Coronary artery (tissue), 2 donors: Measurements from ENCODE around the gene OR51B2.
"Not testable (repeated sequence)": the region's sequence is repeated elsewhere in the genome, so short reads cannot be mapped to it uniquely, and the experiment has no call there.

Source experiments
- DNase-seq: peaks from one replicate; pipeline ENCODE4 v3.0.0-alpha.2; 2017; ENCODE audit warnings: low spot score
- H3K27ac ChIP-seq, 2 donors: fragments of 200-600 bp; sonication (generic); one replicate each; pipeline ENCODE4 v1.5.1; 2016 to 2019
- H3K4me3 ChIP-seq: fragments of 200-600 bp; sonication (generic); 2 replicates; pipeline ENCODE4 v1.5.1; 2016; ENCODE audit warnings: mild to moderate bottlenecking, moderate library complexity
- CTCF ChIP-seq: fragments of 200-600 bp; sonication (generic); IDR thresholded peaks from one replicate; pipeline ENCODE4 v1.5.1; 2019; ENCODE audit warnings: antibody characterized with exemption

The OR51B2 gene

DNA sequence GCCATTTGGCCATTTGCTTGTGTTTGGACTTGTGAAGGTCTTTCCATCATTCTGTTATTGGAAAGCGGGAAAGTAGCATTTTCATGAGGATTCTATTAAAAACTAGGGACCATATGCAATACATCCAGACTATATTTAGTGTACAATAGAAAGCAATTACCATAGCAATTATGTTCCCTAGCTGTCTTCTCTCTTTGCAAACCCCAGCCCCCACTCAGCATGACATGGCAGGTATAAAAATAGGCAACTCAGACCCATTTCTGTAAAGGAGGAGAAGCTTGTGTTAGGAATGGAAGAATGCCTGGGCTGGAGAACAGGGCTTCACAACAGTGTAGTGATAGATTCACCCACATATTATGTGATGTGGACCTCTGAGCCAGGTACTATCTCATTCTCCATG, 39.6 kb upstream of the OR51B2 start:
- DNase-seq, result no peak
- no peak for TF ChIP-seq CTCF
- H3K27ac ChIP-seq, result no peak overlapping the region
- H3K4me3 ChIP-seq, result no peak overlapping the region

DNA sequence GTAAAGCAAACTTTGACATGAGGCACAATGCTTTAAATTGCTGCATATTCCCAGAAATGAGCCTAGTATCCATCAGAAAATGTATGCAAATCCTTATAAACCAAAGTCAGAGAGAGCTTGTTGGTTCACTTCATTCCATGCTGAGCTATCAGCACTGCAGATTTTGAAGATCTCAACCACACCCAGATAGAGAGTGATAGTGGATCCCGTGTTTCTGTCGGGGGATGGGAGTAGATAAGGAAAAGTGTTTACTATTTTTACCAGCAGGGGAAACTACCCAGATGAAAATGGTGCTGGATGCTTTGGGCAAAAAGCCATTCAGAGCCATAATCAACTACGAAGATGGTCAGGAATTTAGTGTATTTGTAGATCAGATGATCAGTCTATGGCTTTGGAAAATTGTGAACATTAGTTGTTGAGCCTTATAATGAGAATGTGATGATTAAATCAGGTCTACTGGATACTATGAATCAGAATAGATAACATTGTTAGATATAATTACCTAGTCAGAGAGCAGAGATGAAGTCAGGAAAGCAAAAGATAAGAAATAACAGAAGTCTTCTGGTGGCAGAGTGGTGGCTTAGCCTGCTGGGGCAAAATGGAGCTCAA, 38.0 kb upstream of the OR51B2 start:
- H3K27ac ChIP-seq, result no peak overlapping the region
- DNase-seq, result no peak
- TF ChIP-seq CTCF, result no peak
- no peak overlapping the region for H3K4me3 ChIP-seq

DNA sequence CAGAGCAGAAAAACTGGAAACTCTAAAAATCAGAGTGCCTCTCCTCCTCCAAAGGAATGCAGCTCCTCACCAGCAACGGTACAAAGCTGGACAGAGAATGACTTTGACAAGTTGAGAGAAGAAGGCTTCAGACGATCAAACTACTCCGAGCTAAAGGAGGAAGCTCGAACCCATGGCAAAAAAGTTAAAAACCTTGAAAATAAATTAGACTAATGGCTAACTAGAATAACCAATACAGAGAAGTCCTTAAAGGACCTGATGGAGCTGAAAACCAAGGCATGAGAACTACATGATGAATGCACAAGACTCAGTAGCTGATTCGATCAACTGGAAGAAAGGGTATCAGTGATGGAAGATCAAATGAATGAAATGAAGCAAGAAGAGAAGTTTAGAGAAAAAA, 31.9 kb upstream of the OR51B2 start:
- not testable (repeated sequence) for H3K27ac ChIP-seq, DNase-seq, H3K4me3 ChIP-seq

GRCh38 chr11:5351208-5351607, 27.1 kb upstream of the OR51B2 start, which contains the start of gene OR51B6:
Gene OR51B6, plus strand, starts transcription at chr11:5351508. Its CDS starts 0 bp downstream, at chr11:5351508.
- no peak for DNase-seq

DNA sequence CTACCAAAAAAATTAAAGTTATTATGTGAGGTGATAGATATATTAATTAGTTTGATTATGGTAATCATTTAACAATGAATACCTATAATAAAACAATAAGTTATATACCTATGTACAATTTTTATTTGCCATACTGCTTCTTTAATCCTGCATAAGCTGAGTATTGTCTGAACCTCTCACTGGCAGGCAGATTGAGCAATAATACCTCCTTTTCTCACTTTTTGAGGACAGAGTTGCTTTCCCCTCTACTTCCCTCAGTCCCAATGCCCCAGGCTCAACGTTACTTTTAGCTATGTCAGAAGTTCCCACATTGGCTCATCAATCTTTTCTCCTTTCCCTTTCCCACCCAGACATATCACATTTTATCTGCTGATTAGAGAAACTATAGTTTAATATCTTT, 25.5 kb upstream of the OR51B2 start:
- DNase-seq, result no peak
- Histone ChIP-seq H3K27ac (no peak overlapping the region), H3K4me3 (no peak overlapping the region)
- TF ChIP-seq CTCF, result no peak

More at GRCh38 chr11:5351208-5351607, 27.1 kb upstream of the OR51B2 start, which contains the start of gene OR51B6:
- no peak for TF ChIP-seq CTCF
- no peak within 1 kb of the TSS for H3K27ac ChIP-seq
- H3K4me3 ChIP-seq, result no peak within 1 kb of the TSS

GRCh38 chr11:5348551-5349194, 24.6 kb upstream of the OR51B2 start:
- Histone ChIP-seq H3K4me3 (no peak overlapping the region), H3K27ac (no peak overlapping the region)
- TF ChIP-seq CTCF, result no peak
- DNase-seq, result no peak

DNA sequence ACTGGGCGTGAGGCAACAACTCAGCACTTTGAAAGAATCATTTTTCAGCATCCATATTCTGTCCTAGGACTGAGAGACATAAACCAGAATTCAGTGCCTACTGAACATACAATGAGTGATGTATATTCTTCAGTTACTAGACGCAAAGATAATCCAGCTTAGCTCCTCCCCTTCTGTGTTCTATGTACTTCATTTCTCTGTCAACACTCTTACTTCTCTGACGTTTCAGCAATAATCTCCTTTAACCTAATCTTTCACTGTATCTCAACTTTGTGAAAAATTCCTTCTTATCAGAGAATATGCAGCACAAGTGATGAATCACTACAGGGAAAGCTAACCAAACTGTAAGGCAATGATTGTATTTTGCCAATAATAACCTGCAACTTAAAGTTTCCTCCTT, 21.7 kb upstream of the OR51B2 start:
- no peak for TF ChIP-seq CTCF
- Histone ChIP-seq H3K27ac (no peak overlapping the region), H3K4me3 (no peak overlapping the region)
- no peak for DNase-seq
